Smooth muscle cell (in vitro differentiated cells): ENCODE results near the gene AKR1D1. TPM values are rescaled to one million over a fixed set of nuclear protein-coding genes. Genes with fewer than 3 reads are reported as not detected.

Source experiments
- DNase-seq: peaks from one replicate; lab custom pipeline; 2025; ENCODE audit not compliant: unreplicated experiment; lab: John Stamatoyannopoulos, UW
- H2AFZ ChIP-seq: fragments of 200-600 bp; sonication (generic); 2 replicates; pipeline ENCODE4 v1.6.0; 2016; ENCODE audit warnings: antibody characterized with exemption, low read depth, mild to moderate bottlenecking
- H3F3A ChIP-seq: fragments of 200-600 bp; sonication (generic); 2 replicates; pipeline ENCODE4 v1.6.0; 2017; ENCODE audit warnings: antibody characterized with exemption, low read depth
- H3K27ac ChIP-seq: fragments of 200-600 bp; sonication (generic); 2 replicates; pipeline ENCODE4 v1.5.1; 2016; ENCODE audit warnings: low read depth, mild to moderate bottlenecking
- H3K27me3 ChIP-seq: fragments of 200-600 bp; sonication (generic); 2 replicates; pipeline ENCODE4 v1.6.1; 2016; ENCODE audit warnings: low read depth, mild to moderate bottlenecking
- H3K36me3 ChIP-seq: fragments of 200-600 bp; sonication (generic); 2 replicates; pipeline ENCODE4 v1.5.1; 2016; ENCODE audit warnings: low read depth
- H3K4me1 ChIP-seq: fragments of 200-600 bp; sonication (generic); 2 replicates; pipeline ENCODE4 v1.5.1; 2016; ENCODE audit warnings: low read depth
- H3K4me2 ChIP-seq: fragments of 200-600 bp; sonication (generic); 2 replicates; pipeline ENCODE4 v1.6.0; 2016; ENCODE audit warnings: mild to moderate bottlenecking
- H3K4me3 ChIP-seq: fragments of 200-600 bp; sonication (generic); 2 replicates; pipeline ENCODE4 v1.5.1; 2016; ENCODE audit warnings: mild to moderate bottlenecking
- H3K79me2 ChIP-seq: fragments of 200-600 bp; sonication (generic); 2 replicates; pipeline ENCODE4 v1.6.0; 2016; ENCODE audit warnings: low read depth, mild to moderate bottlenecking
- H3K9ac ChIP-seq: fragments of 200-600 bp; sonication (generic); 2 replicates; pipeline ENCODE4 v1.6.0; 2016; ENCODE audit warnings: low read depth
- H3K9me3 ChIP-seq: fragments of 200-600 bp; sonication (generic); replicated peaks from 2 replicates; pipeline ENCODE4 v1.5.1; 2016; ENCODE audit warnings: low read depth
- H4K20me1 ChIP-seq: fragments of 200-600 bp; sonication (generic); 2 replicates; pipeline ENCODE4 v1.6.0; 2016; ENCODE audit warnings: low read depth
- CTCF ChIP-seq: fragments of 200-600 bp; sonication (generic); IDR thresholded peaks from 2 replicates; pipeline ENCODE4 v1.5.1; 2017; ENCODE audit warnings: borderline replicate concordance, mild to moderate bottlenecking, antibody characterized with exemption; ENCODE audit not compliant: insufficient read depth, poor library complexity, severe bottlenecking
- whole genome bisulfite sequencing: methylation state at CpG from one replicate; pipeline ENCODE4 v1.1.7; 2016; ENCODE audit warnings: low lambda C conversion rate; 5-methylcytosine and 5-hydroxymethylcytosine counted together
- polyA plus RNA-seq: library from polyadenylated mRNA; unstranded; fragments of >200 nt; fragmentation: Nextera tagmentation; extraction: Ambion mirVana; gene quantifications from 2 replicates; pipeline ENCODE4 v1.2.1, GENCODE V29; 2016
- total RNA-seq: library from RNA; depleted of rRNA; stranded (reverse); fragments of >200 nt; gene quantifications from 2 replicates; pipeline ENCODE4 v1.2.3, GENCODE V29; 2014

AKR1D1 gene
- total and polyA plus RNA-seq, 2 experiments from 2014 or later, result not detected

GRCh38 chr7:138079137-138079536, 2.9 kb downstream of the AKR1D1 start:
- H3K9ac ChIP-seq, result no peak overlapping the region
- no peak overlapping the region for H3K27ac ChIP-seq
- TF ChIP-seq CTCF, result no peak
- DNase-seq, result no peak
- no peaks in the 10 kb centered on the region for H3K4me1 ChIP-seq
- no peaks in the 10 kb centered on the region for H3K36me3 ChIP-seq
- H3K27me3 ChIP-seq, result no peaks in the 10 kb centered on the region
- H2AFZ ChIP-seq, result no peak overlapping the region
- H4K20me1 ChIP-seq, result no peaks in the 10 kb centered on the region
- H3K9me3 ChIP-seq, result no peaks in the 10 kb centered on the region
- H3K4me3 ChIP-seq, result no peak overlapping the region
- H3F3A ChIP-seq, result no peaks in the 10 kb centered on the region
- H3K4me2 ChIP-seq, result no peak overlapping the region
- 100% methylated on average over 1 of the region's 1 CpG for WGBS
- no peaks in the 10 kb centered on the region for H3K79me2 ChIP-seq

- TF ChIP-seq CTCF, result no peak
- WGBS, result 98% methylated on average over 4 of the region's 4 CpGs
- Histone ChIP-seq H3F3A (no peaks in the 10 kb centered on the region), H3K27ac (no peak overlapping the region), H3K27me3 (no peaks in the 10 kb centered on the region), H3K36me3 (no peaks in the 10 kb centered on the region), H3K4me3 (no peak overlapping the region), H3K4me2 (no peak overlapping the region), H3K4me1 (no peaks in the 10 kb centered on the region), H3K9ac (no peak overlapping the region), H3K79me2 (no peaks in the 10 kb centered on the region), H3K9me3 (no peaks in the 10 kb centered on the region), H2AFZ (no peak overlapping the region), H4K20me1 (no peaks in the 10 kb centered on the region)
- DNase-seq, result no peak
Observed at GRCh38 chr7:138081868-138082267, 5.6 kb downstream of the AKR1D1 start.

GRCh38 chr7:138083859-138084258, 7.6 kb downstream of the AKR1D1 start:
- no peaks in the 10 kb centered on the region for H3K9me3 ChIP-seq
- no peaks in the 10 kb centered on the region for H3K27me3 ChIP-seq
- no peak overlapping the region for H2AFZ ChIP-seq
- no peak for TF ChIP-seq CTCF
- no peak for DNase-seq
- H3K36me3 ChIP-seq, result no peaks in the 10 kb centered on the region
- no peak overlapping the region for H3K4me3 ChIP-seq
- no peak overlapping the region for H3K27ac ChIP-seq
- H3K79me2 ChIP-seq, result no peaks in the 10 kb centered on the region
- H3K4me2 ChIP-seq, result no peak overlapping the region
- WGBS, result 56% methylated on average over 3 of the region's 3 CpGs
- no peak overlapping the region for H3K9ac ChIP-seq
- no peaks in the 10 kb centered on the region for H4K20me1 ChIP-seq
- H3K4me1 ChIP-seq, result no peaks in the 10 kb centered on the region
- no peaks in the 10 kb centered on the region for H3F3A ChIP-seq

GRCh38 chr7:138086563-138087270, 10.5 kb downstream of the AKR1D1 start:
- 97% methylated on average over 5 of the region's 5 CpGs for WGBS
- Histone ChIP-seq H3K27me3 (no peaks in the 10 kb centered on the region), H3K4me2 (no peak overlapping the region), H4K20me1 (no peaks in the 10 kb centered on the region), H3K27ac (no peak overlapping the region), H3K79me2 (no peaks in the 10 kb centered on the region), H3K4me1 (no peaks in the 10 kb centered on the region), H3K9ac (no peak overlapping the region), H3K4me3 (no peak overlapping the region), H3F3A (no peaks in the 10 kb centered on the region), H3K36me3 (no peaks in the 10 kb centered on the region), H3K9me3 (no peaks in the 10 kb centered on the region), H2AFZ (peak overlapping the region; percentile 43)
- TF ChIP-seq CTCF, result no peak
- no peak for DNase-seq
